Right lobe of liver (tissue), 6 donors: Measurements from ENCODE around the gene MXRA7. TPM values are rescaled to one million over a fixed set of nuclear protein-coding genes. Genes with fewer than 3 reads are reported as not detected.

Experiments used
- ATAC-seq, 4 donors: fragments of 200-7000 bp; cut with Tn5 transposase; one replicate each; pipeline ENCODE4 v1.9.1; 2020; ENCODE audit warnings: mild to moderate bottlenecking in 4 of 4, moderate library complexity in 4 of 4
- DNase-seq, 3 donors: peaks; one replicate each; pipeline ENCODE4 v3.0.0-alpha.2; 2020
- H3K27ac ChIP-seq, 3 donors: fragments of 200-600 bp; one replicate each; pipeline ENCODE4 v1.8.0; 2022
- H3K27me3 ChIP-seq, 2 donors: fragments of 200-600 bp; one replicate each; pipeline ENCODE4 v1.8.0; 2022
- H3K36me3 ChIP-seq, 4 donors: fragments of 200-600 bp; sonication (generic) in 1 of 4; one replicate each; pipeline versions ENCODE4 v1.5.1 to v1.8.0; 2017 to 2022; ENCODE audit warnings: control low read depth in 1 of 4
- H3K4me1 ChIP-seq, 4 donors: fragments of 200-600 bp; sonication (generic) in 1 of 4; one replicate each; pipeline versions ENCODE4 v1.5.1 to v1.8.0; 2017 to 2022; ENCODE audit warnings: control low read depth in 1 of 4
- H3K4me3 ChIP-seq, 3 donors: fragments of 200-600 bp; one replicate each; pipeline ENCODE4 v1.8.0; 2022
- H3K9me3 ChIP-seq, 4 donors: fragments of 200-600 bp; sonication (generic) in 1 of 4; one replicate each; pipeline versions ENCODE4 v1.5.1 to v1.8.0; 2017 to 2022; ENCODE audit warnings: control low read depth in 1 of 4
- CTCF ChIP-seq, 4 donors: fragments of 200-600 bp in 3 of 4; fragments of 450-650 bp in 1 of 4; IDR thresholded peaks; one replicate each; pipeline versions ENCODE4 v1.5.1 to v1.8.0; 2016 to 2022; ENCODE audit warnings: antibody characterized with exemption in 4 of 4, mild to moderate bottlenecking in 2 of 4
- POLR2A ChIP-seq: fragments of 450-650 bp; IDR thresholded peaks from one replicate; pipeline ENCODE4 v1.6.1; 2017; ENCODE audit warnings: antibody characterized with exemption, mild to moderate bottlenecking
- WGBS: methylation state at CpG from one replicate; pipeline ENCODE4 v1.1.6; 2018; ENCODE audit warnings: low coverage, low lambda C conversion rate; ENCODE audit not compliant: insufficient coverage; ENCODE audit errors: missing lambda C conversion rate; 5-methylcytosine and 5-hydroxymethylcytosine counted together
- intact Hi-C, 2 donors: fragments of 100-400 bp; cut with DNase I; formaldehyde crosslinking; loops; one replicate each; pipeline versions ENCODE4 v1.11.2 to v1.14.1; 2022
- total RNA-seq, 6 experiments: library from RNA; depleted of rRNA in 2 of 6; stranded (reverse); fragments of >200 nt in 2 of 6; fragmentation: NEBNext Ultra II Directional in 3 of 6; extraction: Animal tissue kit (Norgen Biotek cat#: 25700) in 3 of 6; gene quantifications; one replicate each; pipeline versions ENCODE4 v1.1.0 to v1.2.4, GENCODE V29; 2016 to 2023
- donor health status: DM: no; HTN: yes; CAD: no.
- donor health status: DM: no; HTN: no; CAD: no.
- donor health status: DM: no; HTN: no; CAD: no.
- donor health status: DM: no; HTN: yes; CAD: no.
- donor health status: DM: no; HTN: yes; CAD: no.

MXRA7 gene
- total RNA-seq, 6 experiments from 2014 or later, result 7.7 to 25.4 (median 15.3) TPM

- intact Hi-C loops, result no loop called here
- Histone ChIP-seq H3K27me3 (no peaks in the 10 kb centered on the region), H3K4me1 (peaks cover 0 to 4% (median 0%) of the 10 kb centered on the region in 4 donors), H3K4me3 (no peak overlapping the region), H3K36me3 (no peaks in the 10 kb centered on the region), H3K9me3 (no peaks in the 10 kb centered on the region), H3K27ac (no peak overlapping the region)
- DNase-seq (no peak), ATAC-seq (no peak)
- TF ChIP-seq CTCF (IDR thresholded peaks at IDR 0.05) (no peak), POLR2A (no peak)
- 88% methylated on average over 3 of the region's 3 CpGs for WGBS
Measured at GRCh38 chr17:76706817-76707216, 3.9 kb downstream of the MXRA7 start.

GRCh38 chr17:76704805-76705204, 6.0 kb downstream of the MXRA7 start:
- H3K27ac ChIP-seq, result no peak overlapping the region
- no peak for ATAC-seq
- no peak for TF ChIP-seq POLR2A
- TF ChIP-seq CTCF (IDR thresholded peaks at IDR 0.05), result no peak
- DNase-seq, result no peak
- no peaks in the 10 kb centered on the region for H3K27me3 ChIP-seq
- 69% methylated on average over 3 of the region's 4 CpGs for WGBS
- intact Hi-C loops, result no loop called here
- no peaks in the 10 kb centered on the region for H3K36me3 ChIP-seq
- H3K4me3 ChIP-seq, result no peak overlapping the region
- no peaks in the 10 kb centered on the region for H3K9me3 ChIP-seq
- H3K4me1 ChIP-seq, result no peaks in the 10 kb centered on the region

DNA sequence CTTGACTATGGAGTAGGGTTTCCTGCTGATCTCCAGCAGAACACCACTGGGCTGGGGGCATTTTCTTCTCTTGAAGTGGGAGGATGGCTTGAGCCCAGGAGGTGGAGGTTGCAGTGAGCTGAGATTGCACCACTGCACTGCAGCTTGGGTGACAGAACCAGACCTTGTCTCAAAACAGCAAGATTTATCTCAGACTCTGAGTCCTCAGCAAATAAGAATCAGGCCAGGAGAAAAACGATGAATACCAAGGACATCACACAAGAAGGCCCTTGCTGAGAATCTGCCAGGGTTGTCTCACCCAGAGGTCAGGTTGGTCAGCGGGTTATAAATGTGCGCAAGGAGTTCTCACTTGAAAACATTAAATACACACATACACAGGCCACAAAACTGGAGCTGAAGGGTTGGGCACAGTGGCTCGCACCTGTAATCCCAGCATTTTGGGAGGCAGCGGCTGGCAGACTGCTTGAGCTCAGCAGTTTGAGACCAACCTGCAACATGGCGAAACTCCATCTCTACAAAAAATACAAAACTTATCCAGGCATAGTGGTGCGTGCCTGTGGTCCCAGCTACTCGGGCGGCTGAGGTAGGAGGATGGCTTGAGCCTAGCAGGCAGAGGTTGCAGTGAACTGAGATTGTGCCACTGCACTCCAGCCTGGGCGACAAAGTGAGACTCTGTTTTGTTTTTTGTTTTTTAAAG, 7.7 kb downstream of the MXRA7 start:
- intact Hi-C loops, result no loop called here
- no peak for DNase-seq

DNA sequence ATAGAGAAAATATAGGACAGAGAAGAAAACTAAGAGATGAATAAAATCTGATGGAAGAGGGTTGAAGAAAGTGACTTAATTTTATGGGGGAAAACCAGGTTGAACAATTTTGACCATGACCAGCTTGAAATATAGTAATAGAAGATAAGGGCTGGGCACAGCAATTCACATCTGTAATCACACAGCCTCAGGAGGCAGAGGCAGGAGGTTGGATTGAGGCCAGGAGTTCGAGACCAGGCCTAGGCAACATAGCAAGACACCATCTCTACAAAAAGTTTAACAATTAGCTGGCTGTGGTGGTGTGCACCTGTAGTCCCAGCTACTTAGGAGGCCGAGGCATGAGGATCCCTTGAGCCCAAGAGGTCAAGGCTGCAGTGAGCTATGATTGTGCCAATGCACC, 8.7 kb downstream of the MXRA7 start:
- Histone ChIP-seq H3K9me3 (no peaks in the 10 kb centered on the region), H3K36me3 (no peaks in the 10 kb centered on the region), H3K4me3 (no peak overlapping the region), H3K27ac (no peak overlapping the region), H3K27me3 (no peaks in the 10 kb centered on the region), H3K4me1 (no peaks in the 10 kb centered on the region)
- no peak for DNase-seq
- intact Hi-C loops, result no loop called here
- ATAC-seq, result no peak
- TF ChIP-seq POLR2A, result no peak
- no peak for TF ChIP-seq CTCF (IDR thresholded peaks at IDR 0.05)
- WGBS, result 30% methylated on average over 2 of the region's 2 CpGs

More for the DNA sequence above, 7.7 kb downstream of the MXRA7 start:
- Histone ChIP-seq H3K4me1 (no peaks in the 10 kb centered on the region), H3K27me3 (no peaks in the 10 kb centered on the region), H3K4me3 (no peak overlapping the region), H3K27ac (no peak overlapping the region), H3K36me3 (no peaks in the 10 kb centered on the region), H3K9me3 (no peaks in the 10 kb centered on the region)
- WGBS, result 90% methylated on average over 8 of the region's 10 CpGs
- TF ChIP-seq CTCF (IDR thresholded peaks at IDR 0.05) (no peak), POLR2A (no peak)
- ATAC-seq, result no peak
